Amygdala (tissue), 56 donors: ENCODE results near the gene IPMK.
"Not testable (repeated sequence)": the region's sequence is repeated elsewhere in the genome, so short reads cannot be mapped to it uniquely, and the experiment has no call there.

Experiments used
- DNase-seq, 56 donors: peaks; one replicate each; lab custom pipeline; 2025; lab: John Stamatoyannopoulos, UW

Gene IPMK

DNA sequence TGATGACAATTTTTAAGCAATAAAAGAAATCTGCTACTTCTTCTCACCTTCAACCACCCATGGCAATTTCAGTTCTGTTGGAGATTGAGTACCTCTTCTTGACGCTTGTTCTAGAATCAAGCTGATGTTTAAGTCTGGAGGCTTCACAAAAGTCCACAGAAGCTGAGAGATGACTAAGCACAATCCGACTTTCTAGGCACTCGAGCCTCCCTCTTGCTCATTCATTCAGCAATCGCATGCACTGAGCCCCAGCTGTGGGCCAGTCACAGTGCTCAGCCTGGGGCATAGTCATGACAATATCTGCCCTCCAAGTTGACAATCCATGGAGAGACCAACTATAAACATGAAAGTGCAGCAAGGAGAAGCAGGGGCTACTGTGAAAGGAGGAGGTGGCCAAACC lies 103.2 kb downstream of the IPMK start:
- no peak for DNase-seq

DNA sequence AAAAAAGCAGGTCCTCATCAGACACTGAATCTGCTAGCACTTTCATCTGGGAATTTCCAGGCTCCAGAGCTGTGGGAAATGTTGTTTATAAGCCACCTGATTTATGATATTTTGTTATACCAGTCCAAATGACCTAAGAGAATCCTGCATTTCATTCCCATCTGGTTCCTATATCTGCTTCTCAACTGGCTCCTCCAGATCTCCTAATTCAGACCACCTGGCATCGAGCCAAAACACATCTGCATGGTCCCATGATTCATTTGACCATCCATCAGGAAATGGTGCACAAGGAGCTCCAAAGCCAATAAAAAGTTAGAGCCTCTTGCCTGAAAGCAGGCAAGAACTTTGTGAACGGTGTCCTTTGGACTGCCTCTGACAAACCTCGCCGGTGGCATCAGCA lies 108.9 kb downstream of the IPMK start:
- DNase-seq: peak in 1 of 56 donors; percentile 3

DNA sequence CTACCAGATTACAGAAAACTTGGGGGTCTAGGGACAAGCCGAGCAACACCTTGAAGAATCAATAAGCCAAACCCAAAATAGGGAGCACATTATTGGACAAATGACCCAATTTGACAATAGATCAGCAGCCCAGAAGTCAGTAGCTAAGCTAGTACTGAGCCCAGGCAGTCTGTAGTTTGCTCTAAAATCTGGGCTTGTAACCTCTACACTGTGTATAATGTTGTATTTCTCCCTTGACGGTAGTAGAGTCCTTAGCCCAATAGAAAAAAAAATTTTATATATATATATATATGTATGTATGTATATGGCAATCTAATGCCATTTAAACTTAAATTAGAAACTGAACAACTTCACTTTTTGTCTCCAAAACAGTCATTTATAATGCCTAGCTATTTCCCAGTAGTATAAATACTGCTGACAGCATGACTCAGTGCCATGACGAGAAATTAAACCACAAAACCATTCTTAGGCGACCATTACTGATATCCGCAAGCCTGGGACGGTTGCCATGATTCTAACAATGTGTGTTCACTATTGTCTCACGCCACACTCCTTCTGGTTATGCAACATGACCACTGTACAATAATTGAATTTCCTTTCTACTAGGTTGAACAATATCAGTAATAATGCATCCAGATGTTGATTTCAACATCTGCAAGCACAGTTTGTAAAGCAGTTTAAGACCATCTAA lies 110.5 kb downstream of the IPMK start:
- peak in 1 of 56 donors; percentile 0 for DNase-seq

DNA sequence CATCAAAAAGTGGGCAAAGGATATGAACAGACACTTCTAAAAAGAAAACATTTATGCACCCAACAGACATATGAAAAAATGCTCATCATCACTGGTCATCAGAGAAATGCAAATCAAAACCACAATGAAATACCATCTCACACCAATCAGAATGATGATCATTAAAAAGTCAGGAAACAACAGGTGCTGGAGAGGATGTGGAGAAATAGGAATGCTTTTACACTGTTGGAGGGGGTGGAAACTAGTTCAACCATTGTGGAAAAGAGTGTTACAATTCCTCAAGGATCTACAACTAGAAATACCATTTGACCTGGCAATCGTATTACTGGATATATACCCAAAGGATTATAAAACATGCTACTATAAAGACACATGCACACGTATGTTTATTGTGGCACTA lies 111.8 kb downstream of the IPMK start:
- not testable (repeated sequence) for DNase-seq

DNA sequence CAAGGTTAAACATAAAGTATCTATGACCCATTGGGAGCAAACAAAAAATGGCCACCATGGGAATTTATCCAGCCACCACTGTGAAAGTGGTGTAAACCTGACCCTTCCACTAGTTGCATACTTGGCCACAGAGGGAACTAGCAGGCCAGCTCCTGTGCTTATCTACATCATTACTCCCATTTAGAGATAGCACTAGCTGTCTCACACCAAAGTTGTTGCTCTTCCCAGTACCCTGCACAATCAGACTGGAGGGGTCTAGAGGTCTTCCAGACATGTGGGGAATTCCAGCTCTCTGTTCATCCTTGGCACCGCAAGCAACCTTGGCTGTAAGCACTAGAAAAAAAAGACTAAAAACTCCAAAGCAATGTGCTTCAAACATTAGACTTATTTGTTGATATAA lies 113.9 kb downstream of the IPMK start:
- DNase-seq: no peak

DNA sequence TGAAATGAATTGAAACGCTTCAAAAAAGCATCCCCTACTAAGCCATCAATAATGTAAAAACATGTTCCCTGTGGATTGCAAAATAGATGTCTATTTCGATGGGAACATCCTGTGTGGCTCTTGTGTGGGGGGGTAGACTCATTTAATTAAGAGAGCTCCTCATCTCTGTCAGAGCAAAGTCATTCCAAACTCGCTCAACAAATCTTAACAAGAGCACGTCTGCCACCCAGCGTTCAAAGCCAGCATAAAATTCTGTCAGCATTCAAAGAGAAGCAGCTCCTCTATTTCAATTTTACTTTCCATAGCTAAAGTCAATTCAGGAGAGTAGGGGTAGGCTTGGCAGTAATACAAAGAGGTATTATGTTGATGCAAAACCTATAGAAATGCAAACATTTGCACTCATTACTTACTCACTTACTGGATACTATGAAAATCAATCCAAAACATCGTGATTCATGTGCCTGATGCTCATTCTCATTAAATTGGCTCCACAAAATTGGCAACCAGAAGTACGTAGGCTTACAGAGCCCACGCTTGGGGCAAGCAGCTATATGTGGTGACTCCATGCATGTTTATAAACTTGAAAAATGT lies 114.9 kb downstream of the IPMK start:
- peak in 43 of 56 donors; percentile 0 to 81 (median 15) for DNase-seq

DNA sequence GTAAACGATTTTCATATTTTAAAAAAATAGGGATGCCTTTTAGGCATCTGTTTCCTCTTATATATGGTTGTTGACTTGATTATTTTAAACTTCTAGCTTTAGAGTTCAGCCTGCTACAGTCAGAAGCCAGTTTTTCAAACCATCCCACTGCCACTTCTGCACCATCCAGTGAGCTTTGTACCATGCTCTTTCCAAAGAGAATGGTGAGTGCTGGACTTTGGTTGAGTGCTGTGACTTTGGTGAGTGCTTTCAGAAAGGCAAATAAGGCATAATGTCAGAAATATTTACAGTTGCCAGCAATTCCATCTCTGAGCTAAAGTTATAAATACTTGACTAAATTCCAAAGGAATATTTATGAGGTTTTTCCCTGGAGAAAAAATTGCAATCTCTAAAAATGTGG lies 117.4 kb downstream of the IPMK start:
- DNase-seq: no peak

DNA sequence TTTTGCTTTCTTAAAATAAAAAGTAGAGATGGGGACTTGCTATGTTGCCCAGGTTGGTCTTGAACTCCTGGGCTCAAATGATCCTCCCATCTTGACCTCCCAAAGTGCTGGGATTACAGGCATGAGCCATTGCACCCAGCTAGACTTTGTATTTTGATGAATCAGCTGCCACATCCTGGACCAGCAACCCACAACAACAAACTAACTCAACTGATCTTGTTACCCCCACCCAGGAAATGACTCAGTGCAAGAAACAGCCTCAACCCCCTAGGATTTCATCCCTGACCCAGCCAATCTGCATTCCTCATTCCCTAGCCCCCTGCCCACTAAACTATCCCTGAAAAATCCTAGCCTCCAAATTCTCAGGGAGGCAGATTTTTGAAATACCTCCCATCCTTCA lies 123.8 kb downstream of the IPMK start:
- no peak for DNase-seq
